Common myeloid progenitor, CD34-positive (primary cell): Measurements from ENCODE around the gene DRD5.
"Not testable (repeated sequence)": the region's sequence is repeated elsewhere in the genome, so short reads cannot be mapped to it uniquely, and the experiment has no call there.

Experiments used
- CTCF ChIA-PET: fragments of 350-600 bp; sonication (Branson Sonifier 250); formaldehyde crosslinking; loops from one replicate; lab custom pipeline; 2021; ENCODE audit warnings: antibody characterized with exemption; lab: Charles Lee
- POLR2A ChIA-PET: fragments of 350-600 bp; sonication (Branson Sonifier 250); formaldehyde crosslinking; loops from one replicate; lab custom pipeline; 2021; ENCODE audit warnings: antibody characterized with exemption; lab: Charles Lee
- DNase-seq, 3 donors: peaks; one replicate each; pipeline versions ENCODE4 v3.0.0 to v3.0.0-alpha.2; 2013
- H3K27ac ChIP-seq, 2 experiments: 1 replicate in 1 of 2; 2 replicates in 1 of 2; pipeline ENCODE4 v1.7.0; 2013; ENCODE audit warnings: inconsistent platforms in 2 of 2, low read length in 2 of 2, mild to moderate bottlenecking in 2 of 2, low read depth in 1 of 2, moderate library complexity in 1 of 2; ENCODE audit not compliant: severe bottlenecking in 2 of 2, insufficient read depth in 1 of 2, poor library complexity in 1 of 2
- H3K27me3 ChIP-seq, 5 experiments: replicated peaks in 2 of 5; 1 replicate in 3 of 5; 2 replicates in 2 of 5; pipeline versions ENCODE4 v1.6.1 to v1.7.0; 2013; ENCODE audit warnings: low read length in 4 of 5, mild to moderate bottlenecking in 2 of 5, moderate library complexity in 2 of 5, inconsistent platforms in 1 of 5; ENCODE audit not compliant: insufficient read depth in 5 of 5, control insufficient read depth in 4 of 5
- H3K36me3 ChIP-seq, 4 experiments: 1 replicate in 2 of 4; 2 replicates in 2 of 4; pipeline versions ENCODE4 v1.6.1 to v1.7.0; 2013; ENCODE audit warnings: low read length in 3 of 4, control low read depth in 1 of 4, mild to moderate bottlenecking in 1 of 4; ENCODE audit not compliant: control insufficient read depth in 4 of 4, insufficient read depth in 4 of 4
- H3K4me1 ChIP-seq, 4 experiments: 1 replicate in 3 of 4; 2 replicates in 1 of 4; pipeline versions ENCODE4 v1.6.1 to v1.7.1; 2013; ENCODE audit warnings: low read length in 3 of 4, mild to moderate bottlenecking in 3 of 4, control low read depth in 1 of 4, inconsistent platforms in 1 of 4, moderate library complexity in 1 of 4; ENCODE audit not compliant: control insufficient read depth in 4 of 4, insufficient read depth in 4 of 4; ENCODE audit errors: control extremely low read depth in 1 of 4
- H3K4me3 ChIP-seq, 7 experiments: 1 replicate in 4 of 7; 2 replicates in 3 of 7; pipeline versions ENCODE4 v1.5.1 to v1.7.0; 2013; ENCODE audit warnings: mild to moderate bottlenecking in 7 of 7, low read length in 6 of 7, moderate library complexity in 6 of 7, inconsistent platforms in 2 of 7, low read depth in 2 of 7, control low read depth in 1 of 7; ENCODE audit not compliant: insufficient read depth in 4 of 7, control insufficient read depth in 1 of 7; ENCODE audit errors: extremely low read depth in 1 of 7
- H3K9me3 ChIP-seq, 5 experiments: 1 replicate in 4 of 5; 2 replicates in 1 of 5; pipeline versions ENCODE4 v1.6.1 to v1.7.1; 2013; ENCODE audit warnings: low read length in 4 of 5, mild to moderate bottlenecking in 2 of 5, inconsistent platforms in 1 of 5, low read depth in 1 of 5, moderate library complexity in 1 of 5; ENCODE audit not compliant: control insufficient read depth in 4 of 5, insufficient read depth in 2 of 5; ENCODE audit errors: control extremely low read depth in 1 of 5
- WGBS: methylation state at CpG from one replicate; pipeline ENCODE4 v1.1.5; 2013; ENCODE audit not compliant: insufficient coverage; 5-methylcytosine and 5-hydroxymethylcytosine counted together

Gene DRD5

DNA sequence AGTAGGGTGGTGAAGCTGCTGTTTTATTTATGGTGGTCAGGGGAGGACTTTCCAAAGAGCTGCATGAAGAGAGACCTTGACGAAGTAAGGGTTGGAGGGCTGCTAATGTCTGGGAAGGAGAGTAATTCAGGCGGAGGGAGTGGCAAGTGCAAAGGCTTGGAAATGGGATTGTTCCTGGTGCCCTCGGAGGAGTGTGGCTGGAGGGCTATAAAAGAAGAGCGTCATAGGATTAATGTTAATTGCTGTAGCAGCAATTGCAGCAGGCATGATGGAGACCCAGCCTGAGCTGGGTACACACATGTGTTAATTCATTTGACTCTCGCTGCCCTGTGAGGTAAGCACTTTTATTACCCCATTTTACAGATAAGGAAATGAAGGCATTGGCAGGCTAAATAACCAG lies 4.5 kb downstream of the DRD5 start:
- H3K9me3 ChIP-seq, DNase-seq, H3K4me1 ChIP-seq, CTCF ChIA-PET, H3K27ac ChIP-seq, POLR2A ChIA-PET, H3K36me3 ChIP-seq, H3K4me3 ChIP-seq: not testable (repeated sequence)
- H3K27me3 ChIP-seq = peaks cover 3 to 48% (median 10%) of the 10 kb centered on the region in 5 experiments
- WGBS = 82% methylated on average over 4 of the region's 5 CpGs

DNA sequence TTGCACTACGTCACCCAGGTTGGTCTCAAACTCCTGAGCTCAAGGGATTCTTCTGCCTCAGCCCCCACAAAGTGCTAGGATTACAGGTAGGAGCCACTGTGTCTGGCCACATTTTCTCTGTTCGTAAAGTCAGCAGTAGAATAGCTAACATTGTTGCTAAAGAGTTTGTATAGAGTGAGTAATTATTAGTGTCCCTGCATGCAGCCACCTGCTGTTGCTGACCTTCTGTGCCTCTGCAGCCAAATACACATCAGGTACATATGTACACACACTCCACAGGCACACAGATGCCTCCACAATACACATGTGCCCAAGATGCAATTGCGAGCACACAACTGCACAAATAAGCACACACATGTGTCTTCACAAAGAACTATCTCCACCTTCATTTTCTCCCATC lies 10.9 kb downstream of the DRD5 start:
- ChIA-PET CTCF (no interaction called here), POLR2A (no interaction called here)
- no peak overlapping the region for H3K27ac ChIP-seq
- no peak for DNase-seq
- peaks cover 0 to 4% (median 0%) of the 10 kb centered on the region in 5 experiments for H3K9me3 ChIP-seq
- no peaks in the 10 kb centered on the region for H3K4me1 ChIP-seq
- peaks cover 0 to 2% (median 0%) of the 10 kb centered on the region in 5 experiments for H3K27me3 ChIP-seq
- WGBS = 85% methylated on average over 2 of the region's 3 CpGs
- no peaks in the 10 kb centered on the region for H3K36me3 ChIP-seq
- no peak overlapping the region for H3K4me3 ChIP-seq

DNA sequence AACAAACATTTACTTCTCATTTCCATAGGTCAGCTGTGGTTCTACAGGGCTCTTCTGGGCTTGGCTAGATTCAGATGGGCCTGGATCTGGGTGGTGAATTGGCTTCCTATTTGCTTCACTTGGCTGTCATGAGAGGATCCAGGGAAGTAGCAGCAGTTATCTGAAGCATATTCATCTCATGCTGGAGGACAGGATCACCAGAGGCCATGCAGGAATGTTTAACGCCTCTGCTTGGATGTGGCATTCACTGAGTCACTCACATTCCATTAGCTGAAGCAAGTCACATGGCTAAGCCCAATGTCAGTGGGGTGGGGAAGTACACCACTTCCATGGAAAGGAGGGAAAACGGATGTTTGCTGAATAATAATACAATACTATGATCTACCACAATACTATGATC lies 15.2 kb downstream of the DRD5 start:
- DNase-seq, POLR2A ChIA-PET: not testable (repeated sequence)
- WGBS = no CpG with 5 or more reads among the region's 2 CpGs

DNA sequence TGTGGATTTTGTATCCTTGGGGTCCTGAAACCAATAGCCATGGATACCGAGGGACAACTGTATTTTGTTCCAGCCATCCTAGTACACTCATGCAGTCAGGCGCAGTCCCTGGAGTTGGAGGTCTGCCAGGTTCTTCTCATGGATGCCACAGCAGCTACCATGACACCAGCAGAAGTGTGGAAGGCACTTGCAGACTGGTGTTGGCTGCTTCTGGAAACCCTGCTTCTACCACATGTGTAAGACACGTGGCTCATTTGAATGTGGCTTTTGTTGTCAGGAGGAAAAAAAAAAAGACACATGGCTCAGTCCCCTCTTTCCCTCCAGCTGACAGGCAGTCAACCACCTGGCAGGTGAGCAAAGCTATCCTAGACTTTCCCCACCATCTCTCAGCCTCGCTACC lies 19.4 kb downstream of the DRD5 start:
- WGBS = 100% methylated on average over 2 of the region's 4 CpGs
- H3K4me1 ChIP-seq = no peaks in the 10 kb centered on the region
- no peaks in the 10 kb centered on the region for H3K9me3 ChIP-seq
- CTCF ChIA-PET = no interaction called here
- DNase-seq = no peak
- no peaks in the 10 kb centered on the region for H3K36me3 ChIP-seq
- peaks cover 0 to 6% (median 0%) of the 10 kb centered on the region in 5 experiments for H3K27me3 ChIP-seq
- no peak overlapping the region for H3K27ac ChIP-seq
- POLR2A ChIA-PET = interaction anchor here (0.7 kb wide), 1 partner anchor 12 kb away, joined by 4 read pairs; no protein-coding TSS in a partner anchor
- H3K4me3 ChIP-seq = no peak overlapping the region

More for the DNA sequence above, 15.2 kb downstream of the DRD5 start:
- H3K27me3 ChIP-seq, CTCF ChIA-PET, H3K36me3 ChIP-seq, H3K27ac ChIP-seq, H3K4me1 ChIP-seq, H3K9me3 ChIP-seq, H3K4me3 ChIP-seq: not testable (repeated sequence)

DNA sequence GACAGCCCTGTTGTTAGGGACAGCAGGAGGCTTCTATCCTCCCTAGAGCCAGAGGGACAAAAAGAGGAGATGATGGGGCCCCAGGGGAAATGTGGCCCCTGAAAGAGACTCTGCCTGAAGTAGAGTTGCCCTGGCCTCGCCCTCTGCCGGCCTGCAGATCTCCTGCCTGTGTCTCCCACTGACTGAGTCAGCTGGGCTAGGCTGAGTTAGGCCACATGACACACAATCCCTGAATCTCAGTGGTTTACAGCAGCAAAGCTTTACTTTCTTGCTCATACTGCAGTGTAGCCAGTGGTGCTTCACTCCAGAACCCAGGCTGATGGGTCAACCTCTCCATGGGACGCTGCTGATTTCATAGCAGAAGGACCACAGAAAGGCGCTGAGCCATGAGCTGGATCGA lies 23.5 kb downstream of the DRD5 start:
- Histone ChIP-seq H3K9me3 (no peaks in the 10 kb centered on the region), H3K27me3 (peaks cover 0 to 4% (median 0%) of the 10 kb centered on the region in 5 experiments), H3K36me3 (no peaks in the 10 kb centered on the region), H3K27ac (no peak overlapping the region), H3K4me3 (no peak overlapping the region), H3K4me1 (no peaks in the 10 kb centered on the region)
- WGBS = 90% methylated on average over 5 of the region's 5 CpGs
- ChIA-PET CTCF (no interaction called here), POLR2A (no interaction called here)
- no peak for DNase-seq

DNA sequence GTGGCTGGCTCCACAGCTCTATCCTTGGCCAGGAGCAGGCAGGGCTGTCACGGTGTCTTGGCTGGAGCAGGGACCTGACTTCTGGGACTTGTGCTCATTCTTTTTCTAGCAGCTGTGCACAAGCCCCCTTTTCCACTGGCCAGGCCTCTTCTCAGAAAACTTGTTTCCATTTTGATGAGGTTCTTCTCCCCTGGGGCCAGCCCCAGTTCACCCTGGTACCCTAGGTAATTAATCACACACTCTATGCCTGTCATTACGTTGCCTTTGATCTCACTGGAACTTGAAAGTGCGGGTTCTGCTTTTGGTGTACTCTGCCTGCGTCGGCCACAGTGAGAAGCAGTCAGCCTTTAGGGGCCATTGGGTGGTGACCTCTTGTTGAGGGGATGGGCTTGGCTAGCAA lies 26.6 kb downstream of the DRD5 start:
- CTCF ChIA-PET = no interaction called here
- H3K4me3 ChIP-seq = no peak overlapping the region
- no peaks in the 10 kb centered on the region for H3K27me3 ChIP-seq
- 86% methylated on average over 1 of the region's 5 CpGs for WGBS
- no peak for DNase-seq
- H3K36me3 ChIP-seq = no peaks in the 10 kb centered on the region
- H3K9me3 ChIP-seq = no peaks in the 10 kb centered on the region
- POLR2A ChIA-PET = no interaction called here
- peaks cover 0 to 1% (median 0%) of the 10 kb centered on the region in 4 experiments for H3K4me1 ChIP-seq
- no peak overlapping the region for H3K27ac ChIP-seq

DNA sequence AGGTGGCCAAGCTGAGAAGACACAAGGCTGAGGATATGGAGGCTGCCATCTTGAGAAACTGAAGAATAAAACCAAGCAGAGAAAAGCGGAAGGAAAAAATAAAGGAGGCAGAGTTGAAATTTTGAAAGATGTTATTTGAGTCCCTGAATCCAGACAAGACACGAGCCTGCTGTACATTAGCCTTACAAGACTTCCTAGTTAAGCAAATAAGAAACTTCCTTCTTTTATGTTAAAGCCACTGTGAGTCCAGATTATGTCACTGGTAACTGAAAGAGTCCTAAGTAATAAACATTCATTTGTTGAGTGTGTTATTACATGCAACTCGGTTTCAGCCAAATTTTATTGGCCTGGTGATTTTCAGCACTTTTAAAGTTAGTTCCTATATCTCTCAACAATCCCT lies 30.4 kb downstream of the DRD5 start:
- peaks cover 0 to 2% (median 0%) of the 10 kb centered on the region in 4 experiments for H3K4me1 ChIP-seq
- H3K9me3 ChIP-seq = no peaks in the 10 kb centered on the region
- H3K27ac ChIP-seq = no peak overlapping the region
- 100% methylated on average over 1 of the region's 3 CpGs for WGBS
- no peak overlapping the region for H3K4me3 ChIP-seq
- CTCF ChIA-PET = no interaction called here
- DNase-seq = no peak
- no peaks in the 10 kb centered on the region for H3K27me3 ChIP-seq
- no peaks in the 10 kb centered on the region for H3K36me3 ChIP-seq
- POLR2A ChIA-PET = no interaction called here
